Neural progenitor cell (in vitro differentiated cells): ENCODE results near the gene DLG2. TPM values are rescaled to one million over a fixed set of nuclear protein-coding genes. Genes with fewer than 3 reads are reported as not detected.

Source experiments
- DNase-seq: peaks from one replicate; pipeline ENCODE4 v3.0.0-alpha.2; 2016; ENCODE audit warnings: low spot score
- H2AFZ ChIP-seq: fragments of 200-600 bp; sonication (generic); replicated peaks from 2 replicates; pipeline ENCODE4 v1.6.1; 2016; ENCODE audit warnings: antibody characterized with exemption
- H3F3A ChIP-seq: fragments of 200-600 bp; sonication (generic); 2 replicates; pipeline ENCODE4 v1.6.1; 2016; ENCODE audit warnings: antibody characterized with exemption, low read depth
- H3K27ac ChIP-seq: fragments of 200-600 bp; sonication (generic); 2 replicates; pipeline ENCODE4 v1.5.1; 2016; ENCODE audit warnings: mild to moderate bottlenecking
- H3K27me3 ChIP-seq: fragments of 200-600 bp; sonication (generic); 2 replicates; pipeline ENCODE4 v1.6.1; 2016; ENCODE audit warnings: mild to moderate bottlenecking, moderate library complexity
- H3K36me3 ChIP-seq: fragments of 200-600 bp; sonication (generic); 2 replicates; pipeline ENCODE4 v1.5.1; 2016
- H3K4me1 ChIP-seq: fragments of 200-600 bp; sonication (generic); 2 replicates; pipeline ENCODE4 v1.6.1; 2016; ENCODE audit warnings: mixed run types
- H3K4me2 ChIP-seq: fragments of 200-600 bp; sonication (generic); 2 replicates; pipeline ENCODE4 v1.6.1; 2016
- H3K4me3 ChIP-seq: fragments of 200-600 bp; sonication (generic); 2 replicates; pipeline ENCODE4 v1.5.1; 2016
- H3K79me2 ChIP-seq: fragments of 200-600 bp; sonication (generic); 2 replicates; pipeline ENCODE4 v1.6.1; 2016; ENCODE audit warnings: low read depth
- H3K9ac ChIP-seq: fragments of 200-600 bp; sonication (generic); 2 replicates; pipeline ENCODE4 v1.6.1; 2016
- H3K9me3 ChIP-seq: fragments of 200-600 bp; sonication (generic); 2 replicates; pipeline ENCODE4 v1.5.1; 2016; ENCODE audit warnings: low read depth
- H4K20me1 ChIP-seq: fragments of 200-600 bp; sonication (generic); 2 replicates; pipeline ENCODE4 v1.6.1; 2016; ENCODE audit warnings: low read depth
- H3K27ac Mint-ChIP-seq: 3 replicates; pipeline ENCODE4 v1.8.0; 2021; ENCODE audit warnings: mixed read lengths
- H3K27me3 Mint-ChIP-seq: 2 replicates; pipeline ENCODE4 v1.8.0; 2022; ENCODE audit warnings: low read depth, mild to moderate bottlenecking, inconsistent platforms, moderate library complexity, mixed read lengths; ENCODE audit not compliant: insufficient read depth
- H3K36me3 Mint-ChIP-seq: 3 replicates; pipeline ENCODE4 v1.8.0; 2021; ENCODE audit warnings: mixed read lengths
- H3K4me1 Mint-ChIP-seq: 3 replicates; pipeline ENCODE4 v1.8.0; 2021; ENCODE audit warnings: mixed read lengths
- H3K4me3 Mint-ChIP-seq: 3 replicates; pipeline ENCODE4 v1.8.0; 2021; ENCODE audit warnings: mild to moderate bottlenecking, moderate library complexity, mixed read lengths
- H3K9me3 Mint-ChIP-seq: 3 replicates; pipeline ENCODE4 v1.8.0; 2020; ENCODE audit warnings: mixed read lengths
- EZH2 ChIP-seq: fragments of 200-600 bp; sonication (generic); IDR thresholded peaks from 2 replicates; pipeline ENCODE4 v1.6.1; 2017; ENCODE audit warnings: antibody characterized with exemption, mild to moderate bottlenecking, moderate library complexity
- EZH2phosphoT487 ChIP-seq: fragments of 200-600 bp; sonication (generic); IDR thresholded peaks from 2 replicates; pipeline ENCODE4 v1.6.1; 2017; ENCODE audit warnings: antibody characterized with exemption
- total RNA-seq: library from RNA; depleted of rRNA; stranded (reverse); fragments of >200 nt; gene quantifications from 2 replicates; pipeline ENCODE4 v1.2.3, GENCODE V29; 2015; ENCODE audit warnings: low replicate concordance
- TF ChIP-seq, protein P1 (sequence below): fragments of 200-600 bp; sonication (generic); IDR thresholded peaks from 2 replicates; pipeline ENCODE4 v1.5.1; 2017; ENCODE audit warnings: antibody characterized with exemption, mild to moderate bottlenecking

Gene DLG2
- total RNA-seq, 1 donor from 2014 or later: 7.5 TPM

GRCh38 chr11:83978942-83979341 is 1648.2 kb downstream of the DLG2 start:
- Histone ChIP-seq H3K27ac (no peak overlapping the region), H3K4me1 (peaks cover 3% of the 10 kb centered on the region), H3K9ac (no peak overlapping the region), H4K20me1 (no peaks in the 10 kb centered on the region), H3K4me2 (no peak overlapping the region), H3K36me3 (no peaks in the 10 kb centered on the region), H3K79me2 (no peaks in the 10 kb centered on the region), H3K27me3 (no peaks in the 10 kb centered on the region), H3K4me3 (no peak overlapping the region), H3K9me3 (no peaks in the 10 kb centered on the region), H2AFZ (no peak overlapping the region), H3F3A (no peaks in the 10 kb centered on the region)
- no peaks in the 10 kb centered on the region for H3K27me3 Mint-ChIP-seq
- H3K27ac Mint-ChIP-seq: no peak overlapping the region
- TF ChIP-seq EZH2: no peak
- TF ChIP-seq EZH2phosphoT487: no peak
- TF ChIP-seq, protein P1, sequence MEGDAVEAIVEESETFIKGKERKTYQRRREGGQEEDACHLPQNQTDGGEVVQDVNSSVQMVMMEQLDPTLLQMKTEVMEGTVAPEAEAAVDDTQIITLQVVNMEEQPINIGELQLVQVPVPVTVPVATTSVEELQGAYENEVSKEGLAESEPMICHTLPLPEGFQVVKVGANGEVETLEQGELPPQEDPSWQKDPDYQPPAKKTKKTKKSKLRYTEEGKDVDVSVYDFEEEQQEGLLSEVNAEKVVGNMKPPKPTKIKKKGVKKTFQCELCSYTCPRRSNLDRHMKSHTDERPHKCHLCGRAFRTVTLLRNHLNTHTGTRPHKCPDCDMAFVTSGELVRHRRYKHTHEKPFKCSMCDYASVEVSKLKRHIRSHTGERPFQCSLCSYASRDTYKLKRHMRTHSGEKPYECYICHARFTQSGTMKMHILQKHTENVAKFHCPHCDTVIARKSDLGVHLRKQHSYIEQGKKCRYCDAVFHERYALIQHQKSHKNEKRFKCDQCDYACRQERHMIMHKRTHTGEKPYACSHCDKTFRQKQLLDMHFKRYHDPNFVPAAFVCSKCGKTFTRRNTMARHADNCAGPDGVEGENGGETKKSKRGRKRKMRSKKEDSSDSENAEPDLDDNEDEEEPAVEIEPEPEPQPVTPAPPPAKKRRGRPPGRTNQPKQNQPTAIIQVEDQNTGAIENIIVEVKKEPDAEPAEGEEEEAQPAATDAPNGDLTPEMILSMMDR: no peak
- H3K4me1 Mint-ChIP-seq: peaks cover 21% of the 10 kb centered on the region
- DNase-seq: no peak
- no peaks in the 10 kb centered on the region for H3K36me3 Mint-ChIP-seq
- no peak overlapping the region for H3K4me3 Mint-ChIP-seq
- no peaks in the 10 kb centered on the region for H3K9me3 Mint-ChIP-seq

DNA sequence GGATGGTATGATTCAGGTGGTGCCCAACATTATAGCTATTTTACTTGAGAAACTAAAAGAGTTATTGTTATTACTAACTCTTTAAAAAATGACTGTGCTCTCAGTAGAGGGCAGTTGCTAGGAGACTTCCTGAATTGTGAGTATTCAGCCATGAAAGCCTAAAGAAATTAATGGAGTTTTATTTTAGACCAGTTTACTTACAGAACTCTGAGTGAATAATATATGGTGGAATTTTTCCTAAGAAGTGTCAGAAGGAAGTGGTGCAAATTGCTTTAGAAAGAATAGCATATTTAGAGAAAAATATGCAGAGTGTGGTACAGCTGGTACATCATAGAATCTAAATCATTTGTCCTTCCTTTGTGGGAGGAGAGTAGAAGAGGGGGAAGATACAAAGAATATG is 1651.1 kb downstream of the DLG2 start:
- Mint-ChIP-seq H3K4me1 (peaks cover 26% of the 10 kb centered on the region), H3K36me3 (no peaks in the 10 kb centered on the region), H3K27ac (peak overlapping the region; percentile 20), H3K4me3 (no peak overlapping the region), H3K9me3 (no peaks in the 10 kb centered on the region), H3K27me3 (no peaks in the 10 kb centered on the region)
- no peaks in the 10 kb centered on the region for H3K36me3 ChIP-seq
- no peaks in the 10 kb centered on the region for H4K20me1 ChIP-seq
- no peak overlapping the region for H3K4me2 ChIP-seq
- H3K27ac ChIP-seq: no peak overlapping the region
- H3K4me3 ChIP-seq: no peak overlapping the region
- no peak overlapping the region for H2AFZ ChIP-seq
- H3F3A ChIP-seq: no peaks in the 10 kb centered on the region
- H3K9ac ChIP-seq: no peak overlapping the region
- no peaks in the 10 kb centered on the region for H3K79me2 ChIP-seq
- TF ChIP-seq, protein P1: no peak
- no peak for TF ChIP-seq EZH2
- TF ChIP-seq EZH2phosphoT487: no peak
- no peak for DNase-seq
- no peaks in the 10 kb centered on the region for H3K9me3 ChIP-seq
- no peaks in the 10 kb centered on the region for H3K27me3 ChIP-seq
- H3K4me1 ChIP-seq: peaks cover 7% of the 10 kb centered on the region

- H3K79me2 ChIP-seq: no peaks in the 10 kb centered on the region
- no peaks in the 10 kb centered on the region for H3K36me3 ChIP-seq
- H3K4me2 ChIP-seq: no peak overlapping the region
- H3K4me3 ChIP-seq: no peak overlapping the region
- H3K9me3 ChIP-seq: no peaks in the 10 kb centered on the region
- Mint-ChIP-seq H3K27me3 (no peaks in the 10 kb centered on the region), H3K36me3 (no peaks in the 10 kb centered on the region), H3K4me1 (peaks cover 46% of the 10 kb centered on the region), H3K27ac (peak overlapping the region; percentile 57), H3K9me3 (no peaks in the 10 kb centered on the region), H3K4me3 (no peak overlapping the region)
- no peak overlapping the region for H3K9ac ChIP-seq
- H3F3A ChIP-seq: no peaks in the 10 kb centered on the region
- no peaks in the 10 kb centered on the region for H3K27me3 ChIP-seq
- H4K20me1 ChIP-seq: no peaks in the 10 kb centered on the region
- peaks cover 9% of the 10 kb centered on the region for H3K4me1 ChIP-seq
- no peak for DNase-seq
- no peak for TF ChIP-seq EZH2
- TF ChIP-seq EZH2phosphoT487: no peak
- TF ChIP-seq, protein P1: no peak
- H2AFZ ChIP-seq: no peak overlapping the region
- H3K27ac ChIP-seq: no peak overlapping the region
Measured at GRCh38 chr11:83972536-83972935, 1654.6 kb downstream of the DLG2 start.
